GM21576 (cell line): ENCODE measurements around the gene EVA1C.
"Not testable (repeated sequence)": the region's sequence is repeated elsewhere in the genome, so short reads cannot be mapped to it uniquely, and the experiment has no call there.

Experiments
- ATAC-seq: cut with Tn5 transposase; IDR thresholded peaks from one replicate; pipeline ENCODE4 v1.9.1; 2021; ENCODE audit warnings: mild to moderate bottlenecking, moderate library complexity; ENCODE audit not compliant: unreplicated experiment

EVA1C gene

DNA sequence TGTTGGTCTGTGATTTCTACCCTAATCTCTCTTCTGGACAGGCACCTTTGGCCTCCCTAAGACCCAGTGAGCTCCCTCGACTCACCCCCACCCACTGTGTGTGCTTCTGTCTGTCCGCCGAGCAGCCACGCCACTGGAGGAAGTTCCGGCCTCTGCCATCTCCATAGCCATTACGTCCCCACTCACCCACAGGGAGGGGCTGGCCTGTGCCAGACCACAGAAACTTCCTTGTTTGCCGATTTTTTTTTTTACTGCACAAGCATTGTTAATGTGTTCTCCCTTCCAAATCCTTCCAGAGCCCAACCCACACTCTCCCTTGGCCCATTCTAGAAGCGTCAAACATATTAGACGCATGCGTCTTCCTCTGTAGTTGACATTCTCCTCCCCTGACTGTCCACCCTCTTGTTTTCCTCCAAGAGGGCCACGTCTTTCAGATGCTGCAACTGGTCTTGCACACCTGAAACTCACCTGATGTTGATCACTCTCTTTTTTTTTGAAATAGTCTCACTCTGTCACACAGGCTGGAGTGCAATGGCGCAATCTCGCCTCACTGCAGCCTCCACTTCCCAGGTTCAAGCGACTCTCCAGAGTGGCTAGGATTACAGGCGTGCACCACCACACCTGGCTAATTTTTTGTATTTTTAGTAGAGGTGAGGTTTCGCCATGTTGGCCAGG lies 72.3 kb downstream of the EVA1C start:
- ATAC-seq = no peak

- ATAC-seq = no peak
Measured at GRCh38 chr21:32492376-32492775, 79.9 kb downstream of the EVA1C start.

- ATAC-seq = no peak
Measured at GRCh38 chr21:32494934-32495709, 82.6 kb downstream of the EVA1C start.

GRCh38 chr21:32496568-32496967 lies 84.1 kb downstream of the EVA1C start:
- no peak for ATAC-seq

GRCh38 chr21:32499249-32500055 lies 86.9 kb downstream of the EVA1C start:
- no peak for ATAC-seq

- ATAC-seq = not testable (repeated sequence)
Measured at GRCh38 chr21:32503641-32504040, 91.1 kb downstream of the EVA1C start.

GRCh38 chr21:32505767-32506166 lies 93.3 kb downstream of the EVA1C start:
- not testable (repeated sequence) for ATAC-seq

GRCh38 chr21:32506411-32506965 lies 94.0 kb downstream of the EVA1C start:
- ATAC-seq = not testable (repeated sequence)

GRCh38 chr21:32507342-32507919 lies 94.9 kb downstream of the EVA1C start:
- no peak for ATAC-seq

DNA sequence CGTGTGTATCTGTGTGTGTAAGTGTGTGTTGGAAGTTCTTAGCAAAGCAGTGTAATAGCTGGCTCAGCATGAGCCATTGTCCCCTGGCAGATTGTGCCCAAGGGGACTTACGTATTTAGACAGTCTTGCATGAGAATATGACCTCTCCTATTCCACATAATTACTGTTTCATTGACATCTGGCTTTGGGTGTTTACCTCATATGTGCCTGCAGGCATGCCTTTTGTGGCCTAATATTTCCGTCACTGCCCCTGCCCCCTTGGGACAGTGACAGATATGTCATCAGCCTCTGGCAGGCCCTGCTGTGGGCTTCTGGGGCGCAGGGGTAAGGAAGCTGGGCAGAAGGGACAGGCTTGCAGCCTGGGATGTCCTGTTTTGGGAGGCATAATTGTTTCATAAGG lies 95.5 kb downstream of the EVA1C start:
- not testable (repeated sequence) for ATAC-seq

DNA sequence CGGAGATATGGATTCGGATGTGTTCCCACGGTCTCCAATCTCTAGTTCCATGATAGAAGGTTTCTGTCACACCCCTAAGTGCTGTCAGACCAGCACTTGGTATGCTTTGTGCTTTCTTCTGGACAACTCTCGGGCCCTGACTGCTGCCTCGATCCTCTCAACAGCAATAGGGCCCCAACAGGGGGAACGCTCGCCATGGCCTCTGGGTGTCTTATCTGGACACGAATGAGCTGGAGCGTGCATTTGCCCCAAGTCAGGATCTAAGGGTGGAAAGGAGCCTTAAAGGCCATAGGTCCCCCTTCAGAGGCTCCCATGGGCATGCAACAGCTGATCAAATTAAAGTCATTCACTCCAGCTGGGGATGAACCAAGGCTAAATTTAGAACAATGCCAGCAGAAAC lies 96.1 kb downstream of the EVA1C start:
- ATAC-seq = no peak

- not testable (repeated sequence) for ATAC-seq
Measured at GRCh38 chr21:32508975-32509374, 96.5 kb downstream of the EVA1C start.

DNA sequence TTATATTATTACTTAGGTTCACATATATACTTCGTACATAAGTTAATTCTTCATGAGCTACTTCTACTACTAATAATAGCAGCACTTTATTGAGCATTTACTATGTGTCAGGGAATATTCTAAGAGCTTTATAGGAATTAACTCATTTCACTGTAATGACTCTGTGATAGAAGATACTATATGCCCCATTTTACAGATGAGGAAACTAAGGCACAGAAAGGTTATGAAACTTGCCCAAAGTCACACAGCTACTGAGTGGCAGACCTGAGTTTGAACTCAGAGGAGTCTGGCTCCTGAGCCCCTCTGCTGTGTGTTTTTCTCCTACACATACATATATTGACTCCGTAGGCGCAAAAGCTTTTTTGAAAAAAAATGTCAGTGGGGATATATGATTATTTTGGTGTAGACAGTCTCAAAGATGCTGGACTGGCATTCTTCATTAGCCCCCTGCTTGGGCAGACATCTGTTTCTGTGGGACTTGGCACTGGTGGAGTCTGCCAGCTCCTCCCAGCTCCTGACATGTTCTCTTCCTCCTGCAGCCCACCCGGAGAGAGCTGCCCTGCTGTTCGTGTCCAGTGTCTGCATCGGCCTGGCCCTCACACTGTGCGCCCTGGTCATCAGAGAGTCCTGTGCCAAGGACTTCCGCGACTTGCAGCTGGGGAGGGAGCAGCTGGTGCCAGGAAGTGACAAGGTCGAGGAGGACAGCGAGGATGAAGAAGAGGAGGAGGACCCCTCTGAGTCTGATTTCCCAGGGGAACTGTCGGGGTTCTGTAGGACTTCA lies 102.0 kb downstream of the EVA1C start:
- ATAC-seq = no peak

- no peak for ATAC-seq
Measured at GRCh38 chr21:32515874-32516273, 103.4 kb downstream of the EVA1C start.

DNA sequence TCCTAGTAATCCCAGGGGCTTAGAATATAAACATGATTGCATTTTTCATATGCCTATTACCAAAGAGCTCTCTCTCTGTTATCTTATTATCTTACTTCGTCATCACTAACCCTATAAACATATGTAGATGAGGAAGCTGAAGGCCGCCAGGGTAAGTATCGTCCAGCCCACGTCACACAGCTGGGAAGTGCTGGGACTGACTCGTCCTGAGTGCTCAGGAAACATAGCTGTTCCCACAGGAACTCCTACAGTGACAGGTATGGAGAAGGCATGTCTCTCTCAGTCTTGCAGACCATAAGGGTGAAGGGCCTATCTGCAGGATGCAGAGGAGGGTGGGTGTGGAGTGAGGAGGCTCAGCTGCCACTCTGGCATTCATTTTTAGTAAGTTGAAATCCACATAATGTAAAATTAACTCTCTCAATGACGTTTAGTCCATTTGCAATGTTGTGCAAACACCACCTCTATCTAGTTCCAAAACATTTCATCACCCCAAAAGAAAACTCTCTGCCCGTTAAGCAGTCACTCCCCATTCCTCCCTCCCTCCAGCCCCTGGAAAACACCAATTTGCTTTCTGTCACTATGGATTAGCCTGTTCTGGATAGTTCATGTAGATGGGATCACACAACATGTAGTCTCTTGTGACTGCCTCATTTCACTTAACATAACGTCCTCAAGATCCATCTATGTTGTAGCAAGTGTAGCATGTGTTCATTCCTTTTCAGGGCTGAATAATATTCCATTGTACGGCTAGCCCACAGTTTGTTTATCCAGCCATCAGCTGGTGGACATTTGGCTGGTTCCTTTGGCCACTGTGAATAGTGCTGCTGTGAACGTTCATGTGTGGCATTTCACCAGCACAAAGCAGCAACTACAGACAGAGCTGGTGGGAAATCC lies 104.5 kb downstream of the EVA1C start:
- no peak for ATAC-seq

GRCh38 chr21:32519945-32520874 lies 107.7 kb downstream of the EVA1C start:
- ATAC-seq = no peak

- ATAC-seq = no peak
Measured at GRCh38 chr21:32520875-32521735, 108.6 kb downstream of the EVA1C start.
